GM06990 (cell line): ENCODE results near the gene PALM.

Experiments
- DNase-seq: peaks from one replicate; pipeline ENCODE4 v3.0.0-alpha.2; 2011; ENCODE audit not compliant: insufficient read length; ENCODE audit errors: extremely low read depth
- H3K27me3 ChIP-seq: replicated peaks from 2 replicates; pipeline ENCODE4 v1.6.0; 2011; ENCODE audit warnings: low read length; ENCODE audit not compliant: control insufficient read depth, insufficient read depth
- H3K36me3 ChIP-seq: 2 replicates; pipeline ENCODE4 v1.5.1; 2011; ENCODE audit warnings: low read length; ENCODE audit not compliant: control insufficient read depth, insufficient read depth
- H3K4me3 ChIP-seq: replicated peaks from 2 replicates; pipeline ENCODE4 v1.5.1; 2011; ENCODE audit warnings: low read depth, mild to moderate bottlenecking, control low read depth, low read length
- TF ChIP-seq, protein P1 (sequence below): IDR thresholded peaks from 2 replicates; pipeline ENCODE4 v1.5.1; 2011; ENCODE audit warnings: low read length, control low read depth, mild to moderate bottlenecking, inconsistent platforms; ENCODE audit not compliant: insufficient read depth, poor library complexity, severe bottlenecking

The PALM gene

DNA sequence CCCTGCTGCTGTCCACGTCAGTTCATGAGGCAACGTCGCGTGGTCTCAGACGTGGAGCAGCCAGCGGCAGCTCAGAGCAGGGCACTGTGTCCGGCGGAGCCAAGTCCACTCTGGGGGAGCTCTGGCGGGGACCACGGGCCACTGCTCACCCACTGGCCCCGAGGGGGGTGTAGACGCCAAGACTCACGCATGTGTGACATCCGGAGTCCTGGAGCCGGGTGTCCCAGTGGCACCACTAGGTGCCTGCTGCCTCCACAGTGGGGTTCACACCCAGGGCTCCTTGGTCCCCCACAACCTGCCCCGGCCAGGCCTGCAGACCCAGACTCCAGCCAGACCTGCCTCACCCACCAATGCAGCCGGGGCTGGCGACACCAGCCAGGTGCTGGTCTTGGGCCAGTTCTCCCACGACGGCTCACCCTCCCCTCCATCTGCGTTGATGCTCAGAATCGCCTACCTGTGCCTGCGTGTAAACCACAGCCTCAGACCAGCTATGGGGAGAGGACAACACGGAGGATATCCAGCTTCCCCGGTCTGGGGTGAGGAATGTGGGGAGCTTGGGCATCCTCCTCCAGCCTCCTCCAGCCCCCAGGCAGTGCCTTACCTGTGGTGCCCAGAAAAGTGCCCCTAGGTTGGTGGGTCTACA is 25.9 kb upstream of the PALM start:
- Histone ChIP-seq H3K27me3 (no peaks in the 10 kb centered on the region; the same call in 1 of the 2 replicates), H3K36me3 (no peaks in the 10 kb centered on the region), H3K4me3 (no peak overlapping the region)
- no peak for DNase-seq
- TF ChIP-seq, protein P1, sequence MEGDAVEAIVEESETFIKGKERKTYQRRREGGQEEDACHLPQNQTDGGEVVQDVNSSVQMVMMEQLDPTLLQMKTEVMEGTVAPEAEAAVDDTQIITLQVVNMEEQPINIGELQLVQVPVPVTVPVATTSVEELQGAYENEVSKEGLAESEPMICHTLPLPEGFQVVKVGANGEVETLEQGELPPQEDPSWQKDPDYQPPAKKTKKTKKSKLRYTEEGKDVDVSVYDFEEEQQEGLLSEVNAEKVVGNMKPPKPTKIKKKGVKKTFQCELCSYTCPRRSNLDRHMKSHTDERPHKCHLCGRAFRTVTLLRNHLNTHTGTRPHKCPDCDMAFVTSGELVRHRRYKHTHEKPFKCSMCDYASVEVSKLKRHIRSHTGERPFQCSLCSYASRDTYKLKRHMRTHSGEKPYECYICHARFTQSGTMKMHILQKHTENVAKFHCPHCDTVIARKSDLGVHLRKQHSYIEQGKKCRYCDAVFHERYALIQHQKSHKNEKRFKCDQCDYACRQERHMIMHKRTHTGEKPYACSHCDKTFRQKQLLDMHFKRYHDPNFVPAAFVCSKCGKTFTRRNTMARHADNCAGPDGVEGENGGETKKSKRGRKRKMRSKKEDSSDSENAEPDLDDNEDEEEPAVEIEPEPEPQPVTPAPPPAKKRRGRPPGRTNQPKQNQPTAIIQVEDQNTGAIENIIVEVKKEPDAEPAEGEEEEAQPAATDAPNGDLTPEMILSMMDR, result no peak

DNA sequence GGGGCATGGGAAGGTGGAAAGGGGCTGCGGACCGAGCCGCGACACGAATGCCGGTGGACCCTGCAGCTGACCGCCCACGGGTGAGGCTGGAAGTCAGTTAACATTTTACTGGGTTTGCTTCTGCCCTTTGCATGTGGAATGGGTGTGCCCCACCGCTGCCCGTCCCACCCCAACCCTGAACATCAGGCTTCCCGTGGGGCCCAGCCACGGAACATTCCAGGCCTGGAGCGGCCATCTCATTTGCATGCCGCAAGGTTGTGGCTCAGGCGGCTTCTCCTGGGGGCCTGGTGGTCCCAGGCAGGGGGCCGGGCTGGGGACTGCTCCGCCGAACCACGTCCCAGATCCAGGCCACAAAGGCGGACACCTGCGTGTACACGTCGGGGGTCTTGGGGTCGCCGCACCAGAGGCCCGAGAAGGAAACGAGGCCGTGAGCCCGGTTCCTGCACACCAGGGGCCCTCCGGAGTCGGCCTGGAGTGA is 23.2 kb upstream of the PALM start:
- TF ChIP-seq, protein P1, result no peak

DNA sequence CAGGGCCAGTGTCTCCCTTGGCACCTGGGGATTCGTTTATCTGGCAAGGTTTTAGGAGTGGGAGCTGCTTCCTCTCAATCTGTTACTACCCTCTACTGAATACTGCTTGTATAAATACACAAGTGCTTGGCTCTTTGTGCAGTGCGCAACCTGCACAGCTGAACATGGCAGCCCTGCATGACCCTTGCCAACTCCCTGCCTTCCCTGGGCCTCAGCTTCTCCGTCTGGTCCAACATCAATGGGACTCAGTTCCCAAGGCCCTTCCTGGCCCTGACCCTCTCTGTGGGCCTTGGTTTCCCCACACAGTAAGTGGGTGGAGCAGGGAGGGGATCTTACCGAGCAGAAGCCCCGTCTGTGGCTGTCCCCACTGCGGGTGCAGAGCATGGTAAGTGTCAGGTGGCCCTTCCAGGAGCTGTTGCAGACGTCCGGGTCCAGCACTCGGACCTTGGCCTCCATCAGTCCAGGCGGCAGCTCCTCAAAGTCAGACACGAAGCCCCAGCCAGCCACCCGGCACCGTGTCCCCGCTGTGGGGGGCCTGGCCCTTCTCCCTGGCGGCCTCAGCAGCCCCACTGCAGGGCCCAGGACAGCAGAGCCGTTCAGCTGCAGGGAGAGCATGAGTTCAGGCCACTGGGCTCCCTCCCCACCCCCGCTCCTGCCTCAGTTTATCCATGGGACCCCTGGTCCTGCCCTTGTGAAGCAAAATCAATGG is 22.0 kb upstream of the PALM start:
- Histone ChIP-seq H3K36me3 (no peaks in the 10 kb centered on the region), H3K4me3 (no peak overlapping the region), H3K27me3 (no peaks in the 10 kb centered on the region; the same call in 1 of the 2 replicates)
- TF ChIP-seq, protein P1, result no peak
- no peak for DNase-seq

More for the DNA sequence above, 23.2 kb upstream of the PALM start:
- no peak for DNase-seq
- no peaks in the 10 kb centered on the region for H3K36me3 ChIP-seq
- H3K27me3 ChIP-seq, result no peaks in the 10 kb centered on the region; the same call in 1 of the 2 replicates
- H3K4me3 ChIP-seq, result no peak overlapping the region

DNA sequence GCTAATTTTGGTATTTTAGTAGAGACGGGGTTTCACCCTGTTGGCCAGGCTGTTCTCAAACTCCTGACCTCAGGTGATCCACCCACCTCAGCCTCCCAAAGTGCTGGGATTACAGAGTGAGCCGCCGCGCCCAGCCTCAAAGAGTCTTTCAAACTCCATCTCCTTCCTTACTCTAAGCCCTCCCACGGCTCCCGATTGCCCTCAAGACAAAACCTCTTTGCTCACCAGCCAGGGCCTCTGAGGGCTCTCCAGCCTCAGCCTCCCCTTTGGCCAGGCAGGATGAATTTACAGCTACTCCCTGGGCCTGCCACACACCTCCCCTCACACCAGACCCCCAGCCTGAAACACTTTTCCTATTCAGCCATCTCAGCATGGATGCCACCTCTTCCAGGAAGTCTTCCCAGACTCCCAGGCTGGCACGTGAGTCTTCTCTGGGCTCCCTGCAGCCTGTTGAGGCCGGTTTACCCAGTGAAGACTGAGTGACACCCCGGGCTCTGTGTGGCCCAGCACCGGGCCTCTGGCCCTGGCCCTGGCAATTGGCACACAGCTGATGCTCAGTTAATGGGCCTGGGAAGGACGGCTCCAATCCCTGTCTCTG is 21.1 kb upstream of the PALM start:
- DNase-seq, result no peak
- Histone ChIP-seq H3K27me3 (no peaks in the 10 kb centered on the region; the same call in 1 of the 2 replicates), H3K4me3 (no peak overlapping the region), H3K36me3 (no peaks in the 10 kb centered on the region)
- TF ChIP-seq, protein P1, result no peak

- TF ChIP-seq, protein P1, result no peak
- DNase-seq, result no peak
- Histone ChIP-seq H3K36me3 (no peaks in the 10 kb centered on the region), H3K27me3 (no peaks in the 10 kb centered on the region; the same call in 1 of the 2 replicates), H3K4me3 (no peak overlapping the region)
Observed at GRCh38 chr19:688214-688613, 20.5 kb upstream of the PALM start.
